HepG2 (cell line): Measurements from ENCODE around the gene SLC44A4. TPM values are rescaled to one million over a fixed set of nuclear protein-coding genes. Genes with fewer than 3 reads are reported as not detected.

Experiments
- HMGXB3 ChIP-seq: sonication (generic); formaldehyde crosslinking; IDR thresholded peaks from 2 replicates; pipeline ENCODE4 v1.4.0; 2020; ENCODE audit warnings: missing genetic modification reagents, borderline replicate concordance
- HNF1B ChIP-seq: sonication (generic); formaldehyde crosslinking; IDR thresholded peaks from 2 replicates; pipeline ENCODE4 v1.5.1; 2020; ENCODE audit warnings: mild to moderate bottlenecking, moderate library complexity, missing genetic modification reagents
- MAZ ChIP-seq, 2 experiments: sonication (generic) in 1 of 2; formaldehyde crosslinking in 1 of 2; IDR thresholded peaks; 2 replicates each; pipeline versions ENCODE4 v1.5.0 to v1.6.1; 2012 to 2020; ENCODE audit warnings: low read depth in 2 of 2, mild to moderate bottlenecking in 2 of 2, borderline replicate concordance in 1 of 2, improper control_type of control experiment in 1 of 2, low read length in 1 of 2, missing genetic modification reagents in 1 of 2, moderate library complexity in 1 of 2
- PAXIP1 ChIP-seq: sonication (generic); formaldehyde crosslinking; conservative IDR thresholded peaks from 2 replicates; pipeline ENCODE4 v1.4.0; 2020; ENCODE audit warnings: mild to moderate bottlenecking, missing genetic modification reagents, moderate library complexity
- SAFB2 ChIP-seq: sonication (generic); formaldehyde crosslinking; IDR thresholded peaks from 2 replicates; pipeline ENCODE4 v1.5.1; 2020; ENCODE audit warnings: missing genetic modification reagents, low read depth, mild to moderate bottlenecking, borderline replicate concordance
- SNRNP70 ChIP-seq: fragments of 200-400 bp; formaldehyde crosslinking; IDR thresholded peaks from 2 replicates; pipeline ENCODE4 v1.6.1; 2017; ENCODE audit warnings: mild to moderate bottlenecking, low read depth, low read length, moderate library complexity
- ZBTB4 ChIP-seq: sonication (generic); formaldehyde crosslinking; IDR thresholded peaks from 2 replicates; pipeline ENCODE4 v1.4.0; 2020; ENCODE audit warnings: missing genetic modification reagents, mild to moderate bottlenecking, borderline replicate concordance
- ZBTB42 ChIP-seq: sonication (generic); formaldehyde crosslinking; IDR thresholded peaks from 2 replicates; pipeline ENCODE4 v1.5.0; 2020; ENCODE audit warnings: mild to moderate bottlenecking, missing genetic modification reagents
- ZFY ChIP-seq: sonication (generic); formaldehyde crosslinking; IDR thresholded peaks from 2 replicates; pipeline ENCODE4 v1.4.0; 2020; ENCODE audit warnings: missing genetic modification reagents
- ZNF432 ChIP-seq: sonication (generic); formaldehyde crosslinking; IDR thresholded peaks from 2 replicates; pipeline ENCODE4 v1.5.0; 2020; ENCODE audit warnings: missing genetic modification reagents, mild to moderate bottlenecking, borderline replicate concordance
- ZNF441 ChIP-seq: sonication (generic); formaldehyde crosslinking; IDR thresholded peaks from 2 replicates; pipeline ENCODE4 v1.7.0; 2021; ENCODE audit warnings: missing genetic modification reagents, borderline replicate concordance
- ZNF75D ChIP-seq: sonication (generic); formaldehyde crosslinking; IDR thresholded peaks from 2 replicates; pipeline ENCODE4 v1.8.1; 2023; ENCODE audit warnings: missing genetic modification reagents, mild to moderate bottlenecking, borderline replicate concordance
- ZNF781 ChIP-seq: sonication (generic); formaldehyde crosslinking; IDR thresholded peaks from 2 replicates; pipeline ENCODE4 v1.5.1; 2020; ENCODE audit warnings: borderline replicate concordance, mild to moderate bottlenecking, missing genetic modification reagents; ENCODE audit errors: not compliant biosample characterization
- polyA plus RNA-seq, 8 experiments: library from polyadenylated mRNA; depleted of rRNA in 3 of 8; stranded (reverse) in 7 of 8; unstranded in 1 of 8; fragments of >200 nt; fragmentation: Illumina TruSeq in 4 of 8; extraction: Trizol in 4 of 8; gene quantifications; 2 replicates each; pipeline versions ENCODE4 v1.2.1 to v1.2.3, GENCODE V29; 2011 to 2016; ENCODE audit warnings: low read depth in 4 of 8, missing spikeins in 1 of 8, mixed read lengths in 1 of 8; ENCODE audit not compliant: insufficient read depth in 1 of 8
- total RNA-seq, 5 experiments: library from RNA; depleted of rRNA; stranded (reverse); fragments of >200 nt; fragmentation: Illumina TruSeq; extraction: Trizol; gene quantifications; 2 replicates each; pipeline ENCODE4 v1.2.3, GENCODE V29; 2016; ENCODE audit warnings: low read depth in 1 of 5

The SLC44A4 gene
- total and polyA plus RNA-seq, 2 of the 13 experiments (the other 11 are each of a cell fraction or from before 2014, with no cell fraction given), result 3.5 to 5.9 TPM

- peak; percentile 96 for TF ChIP-seq HNF1B (CRISPR knock-in tag)
- TF ChIP-seq ZBTB42, result 0 out of 2 replicates have a peak, but pooled peaks have one; percentile 40
- TF ChIP-seq HMGXB3 (CRISPR knock-in tag), result peak; percentile 98
- TF ChIP-seq MAZ (IDR thresholded peaks at IDR 0.05; ENCODE audit: borderline replicate concordance, low read depth, low read length), result peak; percentile 79; the same call in 1 of the 2 replicates
- peak; percentile 82 for TF ChIP-seq MAZ (CRISPR knock-in tag; IDR thresholded peaks at IDR 0.05; ENCODE audit: low read depth)
- no peak for TF ChIP-seq SNRNP70
- TF ChIP-seq ZFY (CRISPR knock-in tag), result peak; percentile 69
- TF ChIP-seq ZNF441 (CRISPR knock-in tag), result peak; percentile 45; the same call in 1 of the 2 replicates
- peak; percentile 99 for TF ChIP-seq SAFB2
- TF ChIP-seq ZBTB4 (CRISPR knock-in tag), result no peak
- no peak for TF ChIP-seq ZNF432 (CRISPR knock-in tag)
- TF ChIP-seq ZNF75D (CRISPR knock-in tag), result no peak
- TF ChIP-seq ZNF781, result no peak
- peak; percentile 69 for TF ChIP-seq PAXIP1
These were observed 16.2 kb downstream of the SLC44A4 start, which contains the start of gene NEU1 (continued) for GRCh38 chr6:31862344-31863235.
